ENCODE results near the gene DGKI. TPM values are rescaled to one million over a fixed set of nuclear protein-coding genes. Genes with fewer than 3 reads are reported as not detected.

Gene DGKI
- total RNA-seq, 4 donors from 2014 or later, result 0.16 to 4.4 (median 2.1) TPM

DNA sequence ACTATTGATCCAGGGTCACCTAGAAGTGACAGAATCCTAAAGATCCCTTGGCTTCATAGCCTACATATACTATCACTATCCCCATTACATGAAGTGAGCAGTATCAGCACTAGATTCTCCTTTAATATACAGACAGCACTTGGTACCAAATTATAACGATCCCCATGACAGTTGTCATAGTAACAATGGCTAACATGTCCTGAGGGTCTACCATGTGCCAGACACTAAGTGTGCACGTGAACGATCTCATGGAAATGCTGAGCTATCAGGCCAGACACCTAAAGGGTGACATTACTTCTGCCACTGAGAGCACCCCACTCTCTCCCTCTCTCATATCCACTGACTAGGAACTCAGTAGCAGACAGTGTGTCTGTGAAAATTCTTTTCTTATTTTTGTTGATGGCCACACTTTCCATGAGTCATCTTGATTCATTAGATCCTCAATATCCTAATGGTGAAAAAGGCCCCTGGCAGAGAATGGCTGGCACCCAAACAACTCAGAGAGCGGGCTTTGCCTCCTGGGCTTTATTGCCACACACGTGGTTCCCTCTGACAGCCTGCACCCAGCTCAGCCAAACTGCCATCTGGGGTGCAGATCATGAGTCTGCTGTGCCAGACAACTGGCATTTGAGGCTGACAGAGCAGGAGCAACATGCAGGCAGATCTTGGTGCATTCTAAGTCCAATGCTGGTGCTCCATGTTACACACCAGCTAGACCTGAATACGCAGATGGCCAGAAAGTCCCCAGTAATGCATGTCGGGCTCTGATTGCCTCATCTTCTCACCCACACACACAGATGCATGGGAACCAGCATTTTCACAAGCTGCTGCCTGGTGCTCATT, 176.3 kb downstream of the DGKI start:
- ATAC-seq (ENCODE audit: low FRiP score) (no peak), DNase-seq (ENCODE audit: low spot score) (no peak)
- TF ChIP-seq, protein P1, sequence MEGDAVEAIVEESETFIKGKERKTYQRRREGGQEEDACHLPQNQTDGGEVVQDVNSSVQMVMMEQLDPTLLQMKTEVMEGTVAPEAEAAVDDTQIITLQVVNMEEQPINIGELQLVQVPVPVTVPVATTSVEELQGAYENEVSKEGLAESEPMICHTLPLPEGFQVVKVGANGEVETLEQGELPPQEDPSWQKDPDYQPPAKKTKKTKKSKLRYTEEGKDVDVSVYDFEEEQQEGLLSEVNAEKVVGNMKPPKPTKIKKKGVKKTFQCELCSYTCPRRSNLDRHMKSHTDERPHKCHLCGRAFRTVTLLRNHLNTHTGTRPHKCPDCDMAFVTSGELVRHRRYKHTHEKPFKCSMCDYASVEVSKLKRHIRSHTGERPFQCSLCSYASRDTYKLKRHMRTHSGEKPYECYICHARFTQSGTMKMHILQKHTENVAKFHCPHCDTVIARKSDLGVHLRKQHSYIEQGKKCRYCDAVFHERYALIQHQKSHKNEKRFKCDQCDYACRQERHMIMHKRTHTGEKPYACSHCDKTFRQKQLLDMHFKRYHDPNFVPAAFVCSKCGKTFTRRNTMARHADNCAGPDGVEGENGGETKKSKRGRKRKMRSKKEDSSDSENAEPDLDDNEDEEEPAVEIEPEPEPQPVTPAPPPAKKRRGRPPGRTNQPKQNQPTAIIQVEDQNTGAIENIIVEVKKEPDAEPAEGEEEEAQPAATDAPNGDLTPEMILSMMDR (IDR thresholded peaks at IDR 0.05), result no peak

DNA sequence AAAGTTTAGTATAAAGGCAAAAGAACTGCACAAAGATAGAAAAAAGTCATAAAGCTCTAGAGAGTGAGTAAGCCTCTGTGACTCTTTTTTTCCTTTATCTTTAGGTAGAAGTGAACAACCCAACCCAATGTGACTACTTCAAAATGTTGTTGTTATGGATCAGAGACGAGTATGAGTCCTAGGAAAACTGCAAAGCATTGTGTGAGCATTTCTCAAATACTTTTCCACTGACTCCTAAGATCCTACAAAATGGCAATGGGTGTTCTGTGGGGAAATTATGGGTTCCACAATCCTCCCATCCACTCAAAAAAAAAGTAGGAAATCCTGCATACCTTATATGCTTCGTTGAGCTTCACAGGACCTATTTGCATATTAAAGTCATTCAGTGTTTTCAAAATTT, 177.1 kb downstream of the DGKI start:
- TF ChIP-seq, protein P1 (IDR thresholded peaks at IDR 0.05), result no peak
- ATAC-seq (ENCODE audit: low FRiP score) (no peak), DNase-seq (ENCODE audit: low spot score) (no peak)

DNA sequence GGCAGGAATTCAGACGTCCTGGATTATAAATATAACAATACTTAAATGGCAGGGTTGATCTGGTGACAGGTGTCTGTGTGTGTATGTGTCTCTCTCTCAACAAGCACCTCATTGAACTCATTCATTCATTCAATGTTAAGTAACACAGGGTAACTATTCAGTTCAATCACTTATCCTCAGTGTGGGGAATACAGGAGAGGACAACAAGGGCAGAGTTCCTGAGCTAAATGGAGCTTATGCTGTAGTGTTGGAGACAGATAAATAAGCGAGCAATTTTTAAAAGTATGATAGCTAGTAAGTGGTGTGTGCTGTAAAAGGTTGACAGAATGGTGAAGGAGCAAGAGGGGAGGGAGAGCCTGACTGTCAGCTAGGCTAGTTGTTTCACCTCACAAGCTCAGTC, 178.4 kb downstream of the DGKI start:
- no peak for DNase-seq (ENCODE audit: low spot score)
- no peak for ATAC-seq (ENCODE audit: low FRiP score)
- TF ChIP-seq, protein P1 (IDR thresholded peaks at IDR 0.05), result no peak

DNA sequence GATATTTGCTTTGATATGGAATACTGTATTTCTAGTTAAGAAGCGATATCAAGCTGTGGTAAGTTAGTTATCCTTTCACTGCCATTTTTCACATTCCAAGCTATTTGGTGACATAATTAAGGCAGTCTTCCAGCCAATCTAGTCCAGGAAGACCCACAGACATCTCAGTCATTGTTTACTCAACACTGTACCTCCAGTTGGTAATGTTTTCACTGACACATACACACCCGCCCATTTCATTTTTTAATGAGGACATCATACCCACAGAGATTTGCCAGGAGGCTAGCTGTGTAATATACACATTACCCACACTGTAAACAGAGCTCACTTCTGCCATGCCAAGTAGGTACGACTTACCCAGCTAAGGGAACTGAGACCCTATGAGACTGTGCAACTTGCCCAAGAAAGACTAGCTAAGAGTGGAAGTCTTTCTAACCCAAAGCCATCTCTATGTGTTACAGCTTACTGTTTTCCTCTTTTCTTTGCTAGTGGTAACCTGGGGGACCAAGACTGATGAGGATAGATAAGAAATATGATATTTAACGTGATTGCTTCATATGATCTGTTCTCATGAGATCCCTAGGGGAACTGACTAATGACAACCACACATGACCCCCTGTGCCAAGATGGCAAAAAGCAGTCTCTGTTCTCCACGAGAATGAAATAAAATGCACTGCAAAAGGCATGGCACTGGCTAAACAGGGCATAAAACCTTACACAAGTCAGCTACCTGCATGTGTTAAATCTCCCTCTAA, 179.0 kb downstream of the DGKI start:
- DNase-seq (ENCODE audit: low spot score), result no peak
- no peak for ATAC-seq (ENCODE audit: low FRiP score)

DNA sequence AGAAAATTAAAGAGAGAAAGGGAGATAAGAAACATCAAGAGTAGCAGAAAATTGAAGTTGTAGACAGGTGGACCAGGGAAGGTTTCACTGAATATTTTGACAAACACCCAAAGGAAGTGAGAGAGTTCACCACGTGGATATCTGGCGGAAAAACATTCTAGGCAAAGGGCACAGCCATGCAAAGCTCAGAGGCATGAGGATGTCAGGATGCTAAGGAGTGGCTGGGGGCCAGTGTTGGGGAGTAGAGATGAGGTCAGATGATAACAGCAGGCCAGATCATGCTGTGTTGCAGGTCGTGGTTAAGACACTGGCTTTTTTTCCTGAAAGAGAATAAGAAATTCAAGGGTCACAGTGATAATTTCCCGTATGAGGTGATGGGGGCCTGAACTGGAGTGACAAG, 181.9 kb downstream of the DGKI start:
- ATAC-seq (ENCODE audit: low FRiP score), result no peak
- TF ChIP-seq, protein P1 (IDR thresholded peaks at IDR 0.05), result no peak
- no peak for DNase-seq (ENCODE audit: low spot score)

More for the DNA sequence above, 179.0 kb downstream of the DGKI start:
- TF ChIP-seq, protein P1 (IDR thresholded peaks at IDR 0.05), result no peak

DNA sequence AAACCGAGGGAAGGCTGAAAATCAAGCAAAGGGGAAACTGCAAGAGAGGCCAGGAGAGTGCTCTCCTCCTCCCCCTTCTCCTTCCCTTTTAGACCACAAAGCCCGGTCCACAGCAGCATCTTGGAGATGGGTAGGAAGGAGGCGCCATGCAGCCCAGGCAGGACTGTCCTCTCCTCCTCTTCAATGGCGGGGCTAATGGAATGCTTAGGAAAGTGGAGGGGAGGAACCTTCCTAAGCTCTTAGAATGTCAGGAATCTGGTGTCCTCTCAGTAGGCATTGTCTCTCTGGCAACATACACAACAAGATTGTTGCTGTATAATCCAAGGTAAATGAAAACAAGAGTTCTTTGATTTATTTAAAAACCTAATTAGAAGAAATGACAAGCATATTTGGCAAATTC, 185.1 kb downstream of the DGKI start:
- no peak for ATAC-seq (ENCODE audit: low FRiP score)
- TF ChIP-seq, protein P1 (IDR thresholded peaks at IDR 0.05), result no peak
- no peak for DNase-seq (ENCODE audit: low spot score)
